IMR-90 (cell line): ENCODE results near the gene TATDN2. TPM values are rescaled to one million over a fixed set of nuclear protein-coding genes. Genes with fewer than 3 reads are reported as not detected.

Experiments
- ATAC-seq: fragments of 200-7000 bp; cut with Tn5 transposase; 2 replicates; pipeline ENCODE4 v1.9.1; 2020; ENCODE audit warnings: low read depth, mild to moderate bottlenecking, moderate library complexity
- BruUV-seq: library from RNA; stranded (reverse); fragments of 400-500 nt; replicated peaks from 2 replicates; lab custom pipeline; 2021; lab: Mats Ljungman, UMichigan
- CTCF ChIA-PET: fragments of 300-600 bp; formaldehyde crosslinking; extraction: SDS; loops from one replicate; lab custom pipeline; 2021; ENCODE audit warnings: antibody characterized with exemption; lab: Yijun Ruan, JAX
- POLR2A ChIA-PET: fragments of 300-600 bp; sonication (Branson Sonifier 250); formaldehyde crosslinking; loops from one replicate; lab custom pipeline; 2022; ENCODE audit warnings: antibody characterized with exemption; ENCODE audit not compliant: unreplicated experiment; lab: Charles Lee
- DNase-seq: peaks from one replicate; pipeline ENCODE4 v3.0.0; 2013
- H2AFZ ChIP-seq: replicated peaks from 2 replicates; pipeline ENCODE3; 2013; ENCODE audit warnings: low read length, mild to moderate bottlenecking; ENCODE audit not compliant: poor library complexity
- H2AK5ac ChIP-seq: 2 replicates; pipeline ENCODE4 v1.6.1; 2013; ENCODE audit warnings: low read depth, low read length, inconsistent platforms
- H2AK9ac ChIP-seq: replicated peaks from 2 replicates; pipeline ENCODE3; 2013; ENCODE audit warnings: mild to moderate bottlenecking, low read depth, low read length, moderate library complexity; ENCODE audit not compliant: poor library complexity
- H2BK120ac ChIP-seq: 2 replicates; pipeline ENCODE4 v1.6.1; 2013; ENCODE audit warnings: low read depth, low read length, inconsistent platforms
- H2BK15ac ChIP-seq: 3 replicates; pipeline ENCODE4 v1.6.1; 2013; ENCODE audit warnings: low read depth, low read length, inconsistent platforms
- H2BK20ac ChIP-seq: 2 replicates; pipeline ENCODE4 v1.6.1; 2013; ENCODE audit warnings: low read depth, mild to moderate bottlenecking, inconsistent platforms, low read length, moderate library complexity
- H2BK5ac ChIP-seq: 2 replicates; pipeline ENCODE4 v1.6.1; 2013; ENCODE audit warnings: mild to moderate bottlenecking, low read depth, low read length, inconsistent platforms; ENCODE audit not compliant: poor library complexity, severe bottlenecking
- H3K14ac ChIP-seq: replicated peaks from 2 replicates; pipeline ENCODE4 v1.6.1; 2013; ENCODE audit warnings: low read depth, low read length, inconsistent platforms
- H3K18ac ChIP-seq: 2 replicates; pipeline ENCODE4 v1.6.1; 2013; ENCODE audit warnings: low read depth, low read length, control low read depth
- H3K23ac ChIP-seq: 2 replicates; pipeline ENCODE4 v1.6.1; 2013; ENCODE audit warnings: low read depth, low read length, inconsistent platforms
- H3K27ac ChIP-seq: 2 replicates; pipeline ENCODE4 v1.5.1; 2013; ENCODE audit warnings: mild to moderate bottlenecking, control low read depth, low read length; ENCODE audit not compliant: insufficient read depth
- H3K27me3 ChIP-seq: 2 replicates; pipeline ENCODE4 v1.6.1; 2013; ENCODE audit warnings: low read length; ENCODE audit not compliant: control insufficient read depth, insufficient read depth
- H3K36me3 ChIP-seq: 2 replicates; pipeline ENCODE4 v1.6.1; 2013; ENCODE audit warnings: low read length, mixed read lengths; ENCODE audit not compliant: control insufficient read depth, insufficient read depth
- H3K4ac ChIP-seq: 2 replicates; pipeline ENCODE4 v1.6.1; 2013; ENCODE audit warnings: low read depth, low read length, inconsistent platforms
- H3K4me1 ChIP-seq: 2 replicates; pipeline ENCODE4 v1.6.1; 2013; ENCODE audit warnings: low read length, mixed read lengths; ENCODE audit not compliant: control insufficient read depth, insufficient read depth
- H3K4me2 ChIP-seq: 2 replicates; pipeline ENCODE4 v1.6.1; 2013; ENCODE audit warnings: low read depth, mild to moderate bottlenecking, control low read depth, low read length, moderate library complexity
- H3K4me3 ChIP-seq: 2 replicates; pipeline ENCODE4 v1.5.1; 2013; ENCODE audit warnings: low read depth, mild to moderate bottlenecking, control low read depth, low read length, moderate library complexity; ENCODE audit not compliant: insufficient read depth
- H3K56ac ChIP-seq: 2 replicates; pipeline ENCODE4 v1.6.1; 2013; ENCODE audit warnings: low read length, inconsistent platforms; ENCODE audit not compliant: insufficient read depth; ENCODE audit errors: extremely low read depth
- H3K79me1 ChIP-seq, 2 experiments: 2 replicates each; pipeline ENCODE4 v1.6.1; 2013; ENCODE audit warnings: low read length in 2 of 2, inconsistent platforms in 1 of 2, low read depth in 1 of 2
- H3K9ac ChIP-seq: 2 replicates; pipeline ENCODE4 v1.6.1; 2013; ENCODE audit warnings: low read depth, low read length, control low read depth
- H3K9me1 ChIP-seq: 2 replicates; pipeline ENCODE4 v1.6.1; 2013; ENCODE audit warnings: low read length, inconsistent platforms; ENCODE audit not compliant: insufficient read depth
- H3K9me3 ChIP-seq: 2 replicates; pipeline ENCODE4 v1.6.1; 2013; ENCODE audit warnings: low read length; ENCODE audit not compliant: control insufficient read depth, insufficient read depth
- H4K20me1 ChIP-seq: 2 replicates; pipeline ENCODE4 v1.6.1; 2013; ENCODE audit warnings: low read length, inconsistent platforms; ENCODE audit not compliant: insufficient read depth
- H4K5ac ChIP-seq: 2 replicates; pipeline ENCODE4 v1.6.1; 2013; ENCODE audit warnings: mild to moderate bottlenecking, low read depth, low read length, control low read depth
- H4K8ac ChIP-seq, 2 experiments: 2 replicates each; pipeline ENCODE4 v1.6.1; 2013; ENCODE audit warnings: low read depth in 2 of 2, low read length in 2 of 2, control low read depth in 1 of 2, inconsistent platforms in 1 of 2
- H4K91ac ChIP-seq: 2 replicates; pipeline ENCODE4 v1.6.1; 2013; ENCODE audit warnings: low read depth, low read length, inconsistent platforms; ENCODE audit not compliant: insufficient read depth
- MAFK ChIP-seq: IDR thresholded peaks from 2 replicates; pipeline ENCODE4 v1.6.1; 2012; ENCODE audit warnings: low read depth, low read length, improper control_type of control experiment
- MAZ ChIP-seq: IDR thresholded peaks from 2 replicates; pipeline ENCODE4 v1.6.1; 2012; ENCODE audit warnings: low read depth, mild to moderate bottlenecking, low read length, improper control_type of control experiment, moderate library complexity, borderline replicate concordance
- MXI1 ChIP-seq: IDR thresholded peaks from 2 replicates; pipeline ENCODE4 v1.6.1; 2012; ENCODE audit warnings: low read depth, mild to moderate bottlenecking, low read length, moderate library complexity, borderline replicate concordance
- NFE2L2 ChIP-seq: fragments of 150-350 bp; IDR thresholded peaks from 2 replicates; pipeline ENCODE4 v1.6.1; 2016; ENCODE audit warnings: low read depth, mild to moderate bottlenecking, low read length
- RAD21 ChIP-seq: IDR thresholded peaks from 2 replicates; pipeline ENCODE4 v1.6.1; 2012; ENCODE audit warnings: low read length, improper control_type of control experiment
- RCOR1 ChIP-seq: IDR thresholded peaks from 2 replicates; pipeline ENCODE4 v1.6.1; 2012; ENCODE audit warnings: mild to moderate bottlenecking, low read length, improper control_type of control experiment; ENCODE audit not compliant: insufficient replicate concordance
- WGBS, 2 experiments: methylation state at CpG; one replicate each; pipeline versions ENCODE4 v1.1.5 to v1.1.7; 2013; ENCODE audit warnings: missing lambda C conversion rate in 2 of 2; ENCODE audit not compliant: insufficient read length in 1 of 2; ENCODE audit errors: extremely low coverage in 2 of 2; 5-methylcytosine and 5-hydroxymethylcytosine counted together
- dilution Hi-C: fragments of 300-500 bp; cut with HindIII; formaldehyde crosslinking; loops from one replicate; pipeline ENCODE4 v1.14.3; 2018; ENCODE audit warnings: low sequenced_read_pairs; ENCODE audit not compliant: unreplicated experiment
- in situ Hi-C: fragments of 300-500 bp; cut with MboI; formaldehyde crosslinking; loops from 3 replicates; pipeline ENCODE4 v1.14.3; 2019; ENCODE audit warnings: low sequenced_read_pairs, inconsistent platforms, mixed read lengths
- intact Hi-C: fragments of 100-400 bp; cut with micrococcal nuclease; formaldehyde crosslinking; loops from 2 replicates; pipeline ENCODE4 v1.10.0; 2022
- polyA plus RNA-seq, 3 experiments: library from polyadenylated mRNA; depleted of rRNA; stranded (reverse); fragments of >200 nt; gene quantifications; 2 replicates each; pipeline ENCODE4 v1.2.3, GENCODE V29; 2012; ENCODE audit warnings: low replicate concordance in 1 of 3
- total RNA-seq: library from RNA; depleted of rRNA; stranded (reverse); fragments of >200 nt; gene quantifications from 2 replicates; pipeline ENCODE4 v1.2.3, GENCODE V29; 2012

Gene TATDN2
- total and polyA plus RNA-seq, 2 of the 4 experiments (the other 2 are of a cell fraction), result 9.0 to 18.8 TPM

DNA sequence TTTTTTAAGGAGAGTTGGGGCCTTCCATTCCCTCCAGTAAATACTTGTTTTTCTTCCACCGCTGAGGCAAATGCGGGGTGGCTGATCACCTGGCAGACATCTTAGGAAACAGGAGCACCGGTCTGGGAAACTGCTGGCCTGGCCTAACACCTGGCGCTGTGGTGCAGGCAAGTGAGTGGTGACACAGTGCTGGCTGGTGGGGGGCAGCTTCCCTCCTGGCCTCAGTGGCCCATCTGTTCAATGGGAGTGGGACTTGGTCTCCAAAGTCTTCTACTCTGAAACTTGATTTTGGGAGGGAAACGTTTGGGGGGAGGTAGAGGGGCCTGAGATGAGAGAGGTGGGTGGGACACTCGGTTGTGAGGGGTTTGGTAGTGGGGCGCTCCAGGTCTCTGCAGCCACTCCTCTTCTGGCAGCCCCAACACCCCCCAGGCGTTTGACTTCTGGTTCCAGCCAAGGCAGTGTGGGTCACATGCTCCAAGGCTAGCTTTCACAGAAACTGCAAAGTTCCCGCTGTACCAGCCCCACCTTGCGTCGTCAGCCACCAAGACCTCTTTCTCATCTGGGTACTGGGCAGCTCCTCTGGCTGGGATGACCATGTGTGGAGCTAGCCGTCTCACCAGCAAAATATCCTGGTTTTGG, 39.8 kb downstream of the TATDN2 start:
- no peak overlapping the region for H3K14ac ChIP-seq
- DNase-seq (no peak), ATAC-seq (no peak)
- no peaks in the 10 kb centered on the region; a peak in 1 of 4 replicates for H3K79me1 ChIP-seq
- H4K5ac ChIP-seq, result no peak overlapping the region
- H3K4me3 ChIP-seq, result no peak overlapping the region
- in situ Hi-C loops (no loop called here), dilution Hi-C loops (no loop called here), intact Hi-C loops (loop anchor here (1.0 to 10.0 kb wide), 2 partner anchors 356 to 443 kb away; partner anchors contain the start of gene RPUSD3)
- H3K9me1 ChIP-seq, result peaks cover 3% of the 10 kb centered on the region; the same call in 1 of the 2 replicates
- BruUV-seq, result no TSS peak
- H4K20me1 ChIP-seq, result no peaks in the 10 kb centered on the region
- ChIA-PET CTCF (no interaction called here), POLR2A (no interaction called here)
- H3K4ac ChIP-seq, result no peak overlapping the region
- H3K23ac ChIP-seq, result no peak overlapping the region
- no peak overlapping the region for H3K18ac ChIP-seq
- 82% methylated on average over 3 of the region's 12 CpGs; no CpG with 5 or more reads in 1 of the 2 experiments for WGBS, 2 experiments
- H3K27ac ChIP-seq, result no peak overlapping the region
- H2AFZ ChIP-seq, result no peak overlapping the region
- no peak overlapping the region for H3K9ac ChIP-seq
- H2BK20ac ChIP-seq, result no peak overlapping the region
- H3K56ac ChIP-seq, result no peak overlapping the region
- H3K9me3 ChIP-seq, result no peaks in the 10 kb centered on the region
- no peaks in the 10 kb centered on the region for H3K4me1 ChIP-seq
- TF ChIP-seq MXI1 (no peak), MAFK (no peak), MAZ (no peak), RCOR1 (no peak), RAD21 (no peak), NFE2L2 (no peak)
- no peak overlapping the region for H2BK5ac ChIP-seq
- H3K27me3 ChIP-seq, result no peaks in the 10 kb centered on the region
- H3K36me3 ChIP-seq, result peaks cover 30% of the 10 kb centered on the region
- no peak overlapping the region for H4K8ac ChIP-seq
- no peak overlapping the region for H2BK15ac ChIP-seq
- H3K4me2 ChIP-seq, result no peak overlapping the region
- H4K91ac ChIP-seq, result no peak overlapping the region
- H2AK9ac ChIP-seq, result no peak overlapping the region
- no peak overlapping the region for H2BK120ac ChIP-seq
- H2AK5ac ChIP-seq, result no peak overlapping the region
